T-helper 2 cell treated with Interferon-gamma antibody and Interleukin-4, amounts not matched to agents 100 ng/mL and 5 ng/mL, for 36 hours (primary cell): ENCODE measurements around the gene PSEN2. TPM values are rescaled to one million over a fixed set of nuclear protein-coding genes. Genes with fewer than 3 reads are reported as not detected.

Experiments
- intact Hi-C: fragments of 100-400 bp; cut with micrococcal nuclease; formaldehyde crosslinking; loops from one replicate; pipeline ENCODE4 v1.15.1; 2023
- total RNA-seq: library from RNA; stranded (reverse); gene quantifications from 2 replicates; pipeline ENCODE4 v1.2.3, GENCODE V29; 2022

The PSEN2 gene
- total RNA-seq, 1 donor from 2014 or later, result 9.8 TPM

DNA sequence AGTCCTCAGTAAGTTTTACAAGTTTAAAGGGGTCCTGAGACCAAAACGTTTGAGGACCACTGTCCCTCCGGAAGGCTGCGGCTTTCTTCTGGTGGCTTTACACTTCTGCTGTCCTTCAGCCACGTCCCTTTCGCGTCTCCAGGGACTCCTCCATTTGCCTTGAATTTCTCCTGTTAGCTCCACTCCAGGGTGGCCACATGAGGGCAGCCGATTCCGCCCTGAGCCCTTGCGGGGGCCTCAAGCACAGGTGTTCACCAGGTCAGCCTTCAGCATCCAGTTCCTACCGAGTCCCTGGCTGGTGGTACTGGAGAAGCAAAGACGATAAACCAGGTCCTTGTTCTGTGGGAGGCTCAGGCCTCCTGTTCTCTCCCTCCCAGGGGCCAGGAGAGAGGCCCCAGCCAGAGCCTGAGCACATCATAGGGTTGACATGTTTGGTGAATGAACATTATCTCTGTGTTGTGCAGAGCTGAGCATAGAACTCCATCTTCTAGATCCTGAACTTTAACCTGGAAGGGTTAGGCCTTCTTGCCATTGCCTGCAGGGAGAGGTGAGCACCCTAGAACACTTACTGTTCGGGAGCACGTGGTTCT is 42.3 kb downstream of the PSEN2 start:
- intact Hi-C loops, result no loop called here

DNA sequence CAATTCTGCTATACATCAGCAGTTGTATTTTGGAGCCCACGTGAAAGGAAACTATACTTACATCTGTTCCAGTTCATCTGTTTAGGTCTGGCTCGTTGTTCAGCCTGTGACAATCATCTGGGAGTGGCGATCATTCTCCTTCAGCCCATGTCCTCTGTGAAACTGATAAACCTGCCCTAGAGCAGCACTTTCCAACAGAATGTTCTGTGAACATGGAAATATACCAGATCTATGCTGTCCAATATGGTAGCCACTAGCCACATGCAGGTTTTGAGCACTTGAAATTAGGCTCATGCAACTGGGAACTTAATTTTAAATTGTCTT is 45.2 kb downstream of the PSEN2 start:
- intact Hi-C loops, result loop anchor here (1.0 kb wide), 1 partner anchor 33 kb away; no protein-coding TSS in a partner anchor

GRCh38 chr1:226916497-226916896 is 46.1 kb downstream of the PSEN2 start:
- intact Hi-C loops, result no loop called here

DNA sequence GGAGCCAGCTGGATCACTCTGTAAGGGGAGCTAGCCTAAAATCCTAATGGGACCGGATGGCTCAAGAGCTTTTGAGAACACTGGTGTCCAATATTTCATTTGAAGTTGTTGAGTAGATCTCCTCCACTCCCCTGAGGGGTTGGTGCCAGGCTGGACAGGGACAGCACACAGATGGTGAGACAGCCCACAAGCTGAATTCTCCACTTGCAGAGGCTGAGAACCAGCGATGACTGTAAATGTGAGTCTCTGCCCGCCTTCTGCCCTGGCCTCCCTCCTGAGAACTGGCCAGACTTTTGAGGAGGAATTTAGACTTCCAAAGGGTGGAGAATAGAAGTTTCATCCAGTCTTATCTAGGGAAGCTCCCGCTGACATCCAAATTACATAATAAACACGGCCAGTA is 49.2 kb downstream of the PSEN2 start:
- intact Hi-C loops, result no loop called here

GRCh38 chr1:226919995-226920394 is 49.6 kb downstream of the PSEN2 start:
- intact Hi-C loops, result no loop called here

DNA sequence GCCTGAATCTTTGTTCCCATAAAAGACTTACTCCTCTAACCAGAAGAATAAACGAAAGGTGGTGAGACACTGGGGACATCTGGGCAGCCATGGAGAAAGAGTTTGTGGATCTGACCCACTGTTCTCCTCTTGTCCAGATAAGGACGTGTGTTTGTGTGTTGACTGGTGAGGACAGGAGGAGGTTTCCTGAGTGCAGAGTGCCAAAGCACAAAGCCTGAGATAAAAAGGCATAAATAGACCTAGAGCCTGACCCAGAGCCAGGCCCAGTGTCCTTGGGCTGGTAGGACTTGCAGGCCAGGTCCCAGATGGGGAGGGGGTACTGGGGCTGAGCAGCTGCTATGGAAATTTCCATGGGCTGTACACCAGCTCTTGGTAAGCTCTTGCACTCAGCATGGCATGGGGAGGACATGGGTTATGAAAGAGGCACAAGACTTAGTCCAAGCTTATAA is 50.1 kb downstream of the PSEN2 start:
- intact Hi-C loops, result no loop called here

- intact Hi-C loops, result no loop called here
Measured at GRCh38 chr1:226921504-226921903, 51.1 kb downstream of the PSEN2 start.

- intact Hi-C loops, result loop anchor here (10.0 kb wide), 1 partner anchor 525 kb away; the partner anchor contains the start of gene PARP1
Measured at GRCh38 chr1:226929260-226930111, 59.1 kb downstream of the PSEN2 start.

- intact Hi-C loops, result loop anchor here (5.0 to 10.0 kb wide), 3 partner anchors 530 to 622 kb away; partner anchors contain the start of gene PARP1
Measured at GRCh38 chr1:226934483-226935237, 64.2 kb downstream of the PSEN2 start.

GRCh38 chr1:226937940-226938725 is 67.7 kb downstream of the PSEN2 start:
- intact Hi-C loops, result loop anchor here (2.0 to 10.0 kb wide), 5 partner anchors 199 to 751 kb away; partner anchors contain the start of genes ACBD3, ITPKB and PARP1

DNA sequence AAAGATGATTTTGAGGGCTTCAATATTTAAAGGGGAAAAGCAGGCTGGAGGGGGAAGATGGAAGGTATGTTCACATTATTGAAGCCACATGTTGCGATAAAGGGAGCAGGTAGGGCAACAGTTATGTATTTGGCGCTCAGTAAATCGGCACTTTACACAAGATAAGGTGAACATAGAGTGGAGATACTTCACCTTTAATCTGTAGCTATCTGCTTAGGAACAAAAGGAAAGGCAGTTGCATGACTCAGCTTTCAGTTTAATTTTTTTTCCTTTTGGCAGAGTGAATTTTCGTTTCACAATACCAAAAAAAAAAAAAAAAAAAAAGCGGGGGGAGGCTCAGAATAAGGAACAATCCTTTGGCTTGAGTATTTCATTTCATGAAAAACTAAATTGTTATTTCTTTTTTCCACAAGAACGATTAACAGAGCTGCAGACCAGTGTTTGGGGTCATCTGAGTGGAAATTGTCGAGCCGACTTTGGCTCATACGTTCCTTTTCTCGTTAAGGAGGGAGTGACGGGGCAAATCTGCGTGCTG is 68.6 kb downstream of the PSEN2 start:
- intact Hi-C loops, result loop anchor here (2.0 to 10.0 kb wide), 5 partner anchors 200 to 752 kb away; partner anchors contain the start of genes ACBD3, ITPKB and PARP1

DNA sequence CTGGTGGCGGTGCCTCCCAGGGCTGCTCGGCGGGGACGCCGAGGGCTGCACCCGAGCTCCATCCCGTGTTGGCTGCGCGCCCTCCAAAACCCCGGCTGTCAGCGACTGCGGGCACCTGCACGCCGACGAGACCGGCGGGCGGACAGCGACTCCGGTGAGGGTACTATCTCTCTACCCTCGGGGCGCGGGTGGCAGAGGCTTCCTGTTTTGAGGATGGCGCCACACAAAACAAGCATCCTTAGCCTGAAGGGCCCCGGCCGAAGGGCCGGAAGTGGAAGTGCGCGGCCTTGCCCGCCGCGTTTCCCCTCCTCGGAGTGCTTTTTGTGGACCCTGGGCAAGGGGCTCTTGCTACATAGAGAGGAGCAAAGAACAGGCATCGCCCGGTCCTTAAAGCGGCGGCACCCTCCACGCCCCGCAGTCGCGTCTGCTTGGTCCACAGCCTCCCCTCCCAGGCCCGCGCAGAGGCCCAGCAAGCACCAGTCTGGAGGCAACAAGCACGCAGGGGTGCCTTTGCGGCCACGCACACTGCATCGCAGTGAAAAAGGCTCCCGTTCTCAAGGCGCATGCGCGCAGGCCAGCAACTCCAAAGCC is 69.1 kb downstream of the PSEN2 start:
- intact Hi-C loops, result loop anchor here (1.0 to 10.0 kb wide), 9 partner anchors 51 to 753 kb away; partner anchors contain the start of genes ACBD3, ITPKB, PARP1 and PSEN2

GRCh38 chr1:226940029-226940805 is 69.8 kb downstream of the PSEN2 start, which contains the start of gene COQ8A:
COQ8A (plus strand) TSS chr1:226940294; CDS start chr1:226961386, 21,092 bp downstream.
- intact Hi-C loops, result loop anchor here (1.0 to 2.0 kb wide), 4 partner anchors 51 to 314 kb away; partner anchors contain the start of gene PSEN2

GRCh38 chr1:226940806-226941067 is 70.3 kb downstream of the PSEN2 start:
- intact Hi-C loops, result loop anchor here (1.0 to 2.0 kb wide), 4 partner anchors 50 to 314 kb away; partner anchors contain the start of gene PSEN2

GRCh38 chr1:226942392-226942791 is 72.0 kb downstream of the PSEN2 start:
- intact Hi-C loops, result no loop called here

GRCh38 chr1:226943156-226943555 is 72.7 kb downstream of the PSEN2 start:
- intact Hi-C loops, result no loop called here

DNA sequence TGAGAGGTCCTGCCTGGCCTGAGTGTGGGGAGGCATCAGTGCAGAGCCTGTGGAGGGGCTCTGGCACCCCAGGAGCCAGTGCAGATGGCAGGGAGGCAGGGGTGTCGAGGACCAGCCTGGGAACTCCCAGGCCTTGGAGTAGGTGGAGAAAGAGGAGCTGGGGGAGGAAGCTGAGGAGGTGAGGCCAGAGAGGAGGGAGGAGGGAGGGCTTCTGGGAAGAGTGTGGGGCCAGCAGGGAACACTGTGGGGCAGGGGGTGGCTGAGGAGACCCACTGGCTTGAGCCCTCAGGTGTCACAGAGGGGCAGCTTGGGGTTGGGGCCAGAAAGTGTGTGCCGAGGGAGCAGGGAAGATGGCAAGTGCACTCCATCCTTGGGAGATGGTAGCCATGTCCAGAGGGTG is 73.5 kb downstream of the PSEN2 start:
- intact Hi-C loops, result no loop called here

DNA sequence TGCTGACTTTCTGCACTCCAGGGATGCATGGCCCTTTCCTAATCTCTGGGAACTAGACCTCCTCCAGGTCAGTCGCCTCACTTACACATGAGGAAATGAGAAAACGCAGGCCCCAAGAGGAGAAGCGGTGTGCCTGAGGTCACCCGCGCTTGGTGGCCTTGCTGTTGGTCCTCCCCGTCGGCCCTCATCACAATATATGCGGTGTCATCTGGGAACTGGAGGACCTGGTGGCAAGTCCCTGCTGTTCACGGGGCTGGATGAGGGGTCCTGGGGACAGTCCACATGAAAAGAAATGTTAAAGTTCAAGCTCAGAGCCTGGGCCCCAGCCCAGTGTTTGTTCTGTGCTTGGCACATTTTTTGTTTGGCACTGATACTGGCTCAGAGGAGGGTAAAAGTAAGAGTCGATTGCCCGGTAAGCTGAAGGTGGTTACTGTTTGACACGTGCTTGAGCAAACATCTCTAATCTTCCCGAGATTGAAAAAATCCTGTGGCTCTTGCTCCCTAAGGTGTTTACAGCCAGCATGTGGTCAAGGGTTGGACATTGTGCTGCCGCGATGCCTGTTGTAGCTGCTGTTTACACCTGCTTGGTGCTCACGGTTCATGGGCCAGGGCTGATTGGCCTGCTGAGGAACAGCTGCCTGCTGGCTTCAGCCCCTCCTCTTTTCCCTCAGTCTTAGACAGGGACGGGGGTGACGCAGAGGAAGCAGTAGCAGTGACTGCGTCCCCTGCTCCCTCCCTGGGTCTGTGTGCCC is 74.9 kb downstream of the PSEN2 start:
- intact Hi-C loops, result no loop called here
